ENCODE data around the gene C14orf39.
"Not testable (repeated sequence)": the region's sequence is repeated elsewhere in the genome, so short reads cannot be mapped to it uniquely, and the experiment has no call there.

Gene C14orf39

GRCh38 chr14:60495946-60496345 is 10.1 kb upstream of the C14orf39 start:
- no peak for DNase-seq (ENCODE audit: low spot score)

GRCh38 chr14:60490270-60490669 is 4.4 kb upstream of the C14orf39 start:
- DNase-seq (ENCODE audit: low spot score): no peak

- DNase-seq (ENCODE audit: low spot score): no peak
These were observed 2.3 kb upstream of the C14orf39 start for GRCh38 chr14:60488175-60488574.

GRCh38 chr14:60487211-60487610 is 1.3 kb upstream of the C14orf39 start:
- DNase-seq (ENCODE audit: low spot score): no peak

GRCh38 chr14:60485057-60485597 is 736 bp downstream of the C14orf39 start:
- no peak for DNase-seq (ENCODE audit: low spot score)

GRCh38 chr14:60482743-60483142 is 3.1 kb downstream of the C14orf39 start:
- DNase-seq (ENCODE audit: low spot score): no peak

GRCh38 chr14:60480248-60480647 is 5.6 kb downstream of the C14orf39 start:
- DNase-seq (ENCODE audit: low spot score): not testable (repeated sequence)

- DNase-seq (ENCODE audit: low spot score): no peak
These were observed 30.0 kb downstream of the C14orf39 start for GRCh38 chr14:60455875-60456274.

- no peak for DNase-seq (ENCODE audit: low spot score)
These were observed 55.6 kb downstream of the C14orf39 start for GRCh38 chr14:60430276-60430675.

- DNase-seq (ENCODE audit: low spot score): no peak
These were observed 65.8 kb downstream of the C14orf39 start for GRCh38 chr14:60420050-60420449.

GRCh38 chr14:60397550-60397949 is 88.3 kb downstream of the C14orf39 start:
- not testable (repeated sequence) for DNase-seq (ENCODE audit: low spot score)

- no peak for DNase-seq (ENCODE audit: low spot score)
These were observed 89.0 kb downstream of the C14orf39 start for GRCh38 chr14:60396718-60397343.
